Thyroid gland (tissue), 4 donors: ENCODE results near the gene CCDC51.
"Not testable (repeated sequence)": the region's sequence is repeated elsewhere in the genome, so short reads cannot be mapped to it uniquely, and the experiment has no call there.

ENCODE experiments used
- POLR2A ChIP-seq, 2 donors: fragments of 450-650 bp; IDR thresholded peaks; one replicate each; pipeline ENCODE4 v1.6.1; 2017; ENCODE audit warnings: antibody characterized with exemption in 2 of 2, mild to moderate bottlenecking in 2 of 2, moderate library complexity in 1 of 2
- TF ChIP-seq, protein P1 (sequence below), 6 experiments: fragments of 200-600 bp in 3 of 6; fragments of 450-650 bp in 3 of 6; sonication (generic) in 3 of 6; IDR thresholded peaks; one replicate each; pipeline ENCODE4 v1.5.1; 2016 to 2019; ENCODE audit warnings: antibody characterized with exemption in 6 of 6, mild to moderate bottlenecking in 2 of 6, inconsistent platforms in 1 of 6, moderate library complexity in 1 of 6

DNA sequence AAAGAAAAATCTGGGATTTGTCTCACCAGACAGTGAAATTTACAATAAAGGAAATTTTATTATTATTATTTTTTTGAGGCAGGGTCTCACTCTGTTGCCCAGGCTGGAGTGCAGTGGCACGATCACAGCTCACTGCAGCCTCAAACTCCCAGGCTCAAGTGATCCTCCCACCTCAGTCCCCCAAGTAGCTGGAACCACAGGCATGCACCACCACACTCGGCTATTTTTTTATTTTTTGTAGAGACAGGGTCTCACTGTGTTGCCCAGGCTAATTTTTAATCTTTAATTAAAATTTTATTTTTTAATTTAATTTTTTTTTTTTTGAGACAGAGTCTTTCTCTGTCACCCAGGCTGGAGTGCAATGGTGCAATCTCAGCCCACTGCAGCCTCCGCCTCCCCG, 34.1 kb upstream of the CCDC51 start:
- TF ChIP-seq, protein P1, sequence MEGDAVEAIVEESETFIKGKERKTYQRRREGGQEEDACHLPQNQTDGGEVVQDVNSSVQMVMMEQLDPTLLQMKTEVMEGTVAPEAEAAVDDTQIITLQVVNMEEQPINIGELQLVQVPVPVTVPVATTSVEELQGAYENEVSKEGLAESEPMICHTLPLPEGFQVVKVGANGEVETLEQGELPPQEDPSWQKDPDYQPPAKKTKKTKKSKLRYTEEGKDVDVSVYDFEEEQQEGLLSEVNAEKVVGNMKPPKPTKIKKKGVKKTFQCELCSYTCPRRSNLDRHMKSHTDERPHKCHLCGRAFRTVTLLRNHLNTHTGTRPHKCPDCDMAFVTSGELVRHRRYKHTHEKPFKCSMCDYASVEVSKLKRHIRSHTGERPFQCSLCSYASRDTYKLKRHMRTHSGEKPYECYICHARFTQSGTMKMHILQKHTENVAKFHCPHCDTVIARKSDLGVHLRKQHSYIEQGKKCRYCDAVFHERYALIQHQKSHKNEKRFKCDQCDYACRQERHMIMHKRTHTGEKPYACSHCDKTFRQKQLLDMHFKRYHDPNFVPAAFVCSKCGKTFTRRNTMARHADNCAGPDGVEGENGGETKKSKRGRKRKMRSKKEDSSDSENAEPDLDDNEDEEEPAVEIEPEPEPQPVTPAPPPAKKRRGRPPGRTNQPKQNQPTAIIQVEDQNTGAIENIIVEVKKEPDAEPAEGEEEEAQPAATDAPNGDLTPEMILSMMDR (IDR thresholded peaks at IDR 0.05): not testable (repeated sequence)
- TF ChIP-seq POLR2A (IDR thresholded peaks at IDR 0.05): not testable (repeated sequence)
